Retina (tissue), 1 donor: ENCODE measurements around the gene MPPE1.
"Not testable (repeated sequence)": the region's sequence is repeated elsewhere in the genome, so short reads cannot be mapped to it uniquely, and the experiment has no call there.

Experiments
- DNase-seq: peaks from one replicate; pipeline ENCODE4 v3.0.0-alpha.2; 2016

MPPE1 gene

GRCh38 chr18:11923450-11923849 is 15.3 kb upstream of the MPPE1 start:
- no peak for DNase-seq

GRCh38 chr18:11919522-11919921 is 11.4 kb upstream of the MPPE1 start:
- DNase-seq, result not testable (repeated sequence)

GRCh38 chr18:11916880-11917279 is 8.8 kb upstream of the MPPE1 start:
- not testable (repeated sequence) for DNase-seq

- peak; percentile 21 for DNase-seq
Measured at GRCh38 chr18:11909591-11910026, 1.5 kb upstream of the MPPE1 start.

GRCh38 chr18:11909061-11909455 is 941 bp upstream of the MPPE1 start:
- DNase-seq, result no peak

- DNase-seq, result no peak
Measured at GRCh38 chr18:11906926-11907874, 917 bp downstream of the MPPE1 start.

GRCh38 chr18:11906176-11906575 is 1.9 kb downstream of the MPPE1 start:
- no peak for DNase-seq

- DNase-seq, result no peak
Measured at GRCh38 chr18:11905613-11906012, 2.5 kb downstream of the MPPE1 start.

GRCh38 chr18:11902522-11903292 is 5.4 kb downstream of the MPPE1 start:
- no peak for DNase-seq

- DNase-seq, result no peak
Measured at GRCh38 chr18:11901826-11902438, 6.2 kb downstream of the MPPE1 start.

- DNase-seq, result no peak
Measured at GRCh38 chr18:11899063-11899462, 9.1 kb downstream of the MPPE1 start.

GRCh38 chr18:11897781-11898180 is 10.3 kb downstream of the MPPE1 start:
- DNase-seq, result no peak

GRCh38 chr18:11892438-11892837 is 15.7 kb downstream of the MPPE1 start:
- not testable (repeated sequence) for DNase-seq

GRCh38 chr18:11891737-11892136 is 16.4 kb downstream of the MPPE1 start:
- DNase-seq, result no peak

- no peak for DNase-seq
Measured at GRCh38 chr18:11889284-11889683, 18.8 kb downstream of the MPPE1 start.

- DNase-seq, result no peak
Measured at GRCh38 chr18:11888726-11889125, 19.4 kb downstream of the MPPE1 start.

GRCh38 chr18:11887328-11888128 is 20.6 kb downstream of the MPPE1 start:
- no peak for DNase-seq

- no peak for DNase-seq
Measured at GRCh38 chr18:11886577-11887110, 21.5 kb downstream of the MPPE1 start.

- no peak for DNase-seq
Measured at GRCh38 chr18:11885278-11885947, 22.7 kb downstream of the MPPE1 start.

GRCh38 chr18:11884396-11885030 is 23.6 kb downstream of the MPPE1 start:
- DNase-seq, result no peak

GRCh38 chr18:11883153-11883552 is 25.0 kb downstream of the MPPE1 start:
- no peak for DNase-seq
